SH-SY5Y (cell line): ENCODE results near the gene NMB.

Experiments
- GATA2 ChIP-seq: IDR thresholded peaks from 2 replicates; pipeline ENCODE4 v1.6.1; 2011; ENCODE audit warnings: mild to moderate bottlenecking, low read depth, low read length
- GATA3 ChIP-seq: IDR thresholded peaks from 2 replicates; pipeline ENCODE4 v1.6.1; 2011; ENCODE audit warnings: low read depth, mild to moderate bottlenecking, low read length, moderate library complexity

DNA sequence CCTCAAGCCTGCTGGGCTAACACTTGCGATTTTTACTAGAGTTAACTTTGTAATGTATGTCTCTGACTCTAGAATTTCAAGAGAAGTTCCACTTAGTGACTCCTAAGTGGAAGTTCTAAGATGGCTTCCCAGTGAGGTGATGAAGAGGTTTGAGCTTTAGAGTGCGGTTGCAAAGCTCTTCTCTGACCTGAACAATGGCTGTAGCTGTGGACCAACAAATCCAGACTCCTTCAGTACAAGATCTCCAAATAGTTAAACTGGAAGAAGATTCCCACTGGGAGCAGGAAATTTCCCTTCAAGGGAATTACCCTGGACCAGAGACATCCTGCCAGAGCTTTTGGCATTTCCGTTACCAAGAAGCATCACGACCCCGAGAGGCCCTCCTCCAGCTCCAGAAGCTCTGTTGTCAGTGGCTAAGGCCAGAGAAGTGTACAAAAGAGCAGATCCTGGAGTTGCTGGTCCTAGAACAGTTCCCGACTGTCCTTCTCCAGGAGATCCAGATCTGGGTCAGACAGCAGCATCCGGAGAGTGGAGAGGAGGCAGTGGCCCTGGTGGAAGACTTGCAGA lies 26.2 kb downstream of the NMB start:
- TF ChIP-seq GATA3 (no peak), GATA2 (no peak)
